Measurements from ENCODE around the gene CARD8.
A peak's percentile ranks its signal among the peaks of the same experiment; 100 is the strongest.

Gene CARD8

GRCh38 chr19:48203794-48204628, 51.7 kb downstream of the CARD8 start:
- DNase-seq, result peak; percentile 75 to 79 (median 78)

DNA sequence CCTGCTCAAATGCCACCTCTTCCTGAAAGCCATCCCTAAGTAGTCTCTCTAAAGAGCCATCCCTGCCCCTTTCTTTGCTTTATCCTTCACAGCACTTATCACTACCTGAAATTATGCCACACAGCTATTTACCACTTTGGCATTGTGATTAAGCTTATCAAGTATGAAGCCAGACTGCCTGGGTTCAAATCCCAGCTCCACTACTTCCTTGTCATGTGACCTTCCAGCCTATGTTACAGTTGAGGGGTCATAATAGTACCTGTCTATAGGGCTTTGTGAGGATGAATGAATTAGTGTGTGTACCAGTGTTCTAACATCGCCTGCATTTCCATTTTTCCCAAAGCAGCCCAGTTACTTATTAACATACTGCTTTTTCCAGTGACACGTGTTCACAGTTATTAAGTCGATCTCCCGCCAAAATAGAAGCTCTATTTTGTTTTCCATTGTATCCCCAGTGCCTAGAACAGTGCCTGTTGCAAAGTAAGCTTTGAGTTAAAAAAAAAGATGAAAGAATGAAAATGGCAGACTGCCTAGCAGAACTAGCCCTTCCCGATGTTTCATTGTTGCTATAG, 52.4 kb downstream of the CARD8 start:
- DNase-seq, result no peak

DNA sequence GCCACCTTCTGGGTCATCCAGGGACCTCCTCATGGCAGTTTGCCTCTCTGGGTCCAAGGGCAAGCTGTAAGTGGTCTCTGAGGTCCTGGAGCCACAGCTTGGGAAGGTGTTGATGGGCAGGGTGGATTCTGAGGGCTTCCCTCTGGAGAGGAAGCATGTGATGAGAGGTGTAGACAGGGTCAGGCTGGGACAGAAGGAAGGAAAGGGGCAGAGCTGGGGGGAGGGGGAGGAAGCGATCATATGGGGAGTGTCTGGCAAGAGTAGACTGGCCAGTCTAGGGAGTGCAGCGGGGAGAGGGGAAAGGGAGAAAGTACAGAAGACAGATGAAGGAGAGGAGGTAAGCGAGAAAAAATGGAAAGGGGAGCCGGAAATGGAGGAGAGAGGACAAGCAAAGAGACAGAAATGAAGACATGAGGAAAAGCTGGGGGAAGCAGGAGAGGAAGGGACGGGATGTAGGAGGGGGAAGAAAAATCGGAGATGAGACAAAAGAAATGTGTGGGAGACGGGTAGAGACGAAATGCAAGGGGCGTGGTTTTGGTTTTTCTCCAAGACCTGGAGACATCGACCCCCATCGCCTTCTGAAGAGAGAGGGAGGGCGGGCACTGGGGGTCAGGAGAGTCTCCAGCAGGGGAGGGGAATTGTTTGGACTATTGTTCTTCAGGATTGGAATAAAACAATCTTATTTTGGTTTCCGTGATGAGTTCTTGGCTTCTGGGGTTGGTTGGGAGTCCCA, 58.6 kb downstream of the CARD8 start:
- no peak for DNase-seq

- no peak for DNase-seq
Measured at GRCh38 chr19:48196321-48196763, 59.4 kb downstream of the CARD8 start.

GRCh38 chr19:48194844-48195830, 60.6 kb downstream of the CARD8 start:
- no peak for DNase-seq

- peak in 1 of 4 experiments; percentile 11 for DNase-seq
Measured at GRCh38 chr19:48194041-48194843, 61.5 kb downstream of the CARD8 start.

DNA sequence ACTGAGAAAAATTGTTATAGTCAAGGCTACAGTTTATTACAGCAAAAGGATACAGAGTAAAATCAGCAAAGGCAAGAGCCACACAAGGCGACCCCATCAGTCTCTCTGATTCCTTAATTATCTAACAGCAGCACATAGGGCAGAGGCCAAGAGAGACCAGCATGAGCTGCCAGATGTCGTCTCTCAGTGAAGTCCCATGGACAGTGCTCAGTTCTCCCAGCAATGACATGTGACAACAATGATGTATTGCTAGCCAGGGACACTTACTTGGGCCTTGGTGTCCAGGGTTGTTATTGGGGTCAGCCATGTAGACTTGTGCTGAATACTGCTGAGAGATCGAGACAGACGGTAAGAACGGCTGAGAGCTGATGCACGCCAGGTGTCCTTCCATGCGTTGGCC, 63.0 kb downstream of the CARD8 start:
- DNase-seq, result no peak

DNA sequence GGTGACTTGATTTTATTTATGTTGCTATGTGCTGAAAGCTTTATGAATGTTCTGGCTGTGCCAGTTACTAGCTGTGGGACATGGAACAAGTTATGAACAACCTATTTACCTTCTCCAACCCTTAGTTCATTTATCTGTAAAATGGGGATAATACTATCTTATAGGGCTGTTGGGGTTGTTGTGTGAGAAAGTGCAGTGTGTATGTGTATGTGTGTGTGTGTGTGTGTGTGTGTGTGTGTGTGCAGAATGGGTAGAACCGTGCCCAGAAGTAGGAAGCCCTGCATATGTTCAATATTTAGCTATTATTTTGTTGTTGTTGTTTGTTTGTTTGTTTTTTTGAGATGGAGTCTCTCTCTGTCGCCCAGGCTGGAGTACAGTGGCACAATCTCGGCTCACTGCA, 64.8 kb downstream of the CARD8 start:
- DNase-seq, result no peak

- peak in 2 of 4 experiments; percentile 14 to 20 for DNase-seq
Measured at GRCh38 chr19:48190288-48190884, 65.3 kb downstream of the CARD8 start.

DNA sequence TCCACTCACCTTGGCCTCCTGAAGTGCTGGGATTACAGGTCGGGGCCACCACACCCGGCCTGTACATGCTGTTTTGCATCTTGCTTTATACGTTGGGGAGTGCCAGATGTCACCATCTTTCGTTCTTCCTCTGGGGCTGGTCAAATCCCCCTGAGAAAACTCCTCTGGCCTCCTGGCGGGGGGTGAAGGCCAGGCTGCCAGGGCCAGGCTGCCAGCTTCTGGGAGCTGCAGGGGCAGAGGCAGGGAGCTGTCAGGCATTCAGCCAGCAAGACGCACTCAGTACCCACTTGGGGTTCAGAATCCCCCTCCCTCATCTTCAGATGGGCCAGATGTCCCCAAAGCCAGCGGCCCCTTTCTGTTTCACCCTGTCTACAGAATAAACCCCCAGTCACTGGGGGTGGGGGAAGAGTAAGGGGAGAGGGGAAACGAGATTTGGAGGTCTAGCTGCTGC, 69.1 kb downstream of the CARD8 start:
- DNase-seq, result no peak

DNA sequence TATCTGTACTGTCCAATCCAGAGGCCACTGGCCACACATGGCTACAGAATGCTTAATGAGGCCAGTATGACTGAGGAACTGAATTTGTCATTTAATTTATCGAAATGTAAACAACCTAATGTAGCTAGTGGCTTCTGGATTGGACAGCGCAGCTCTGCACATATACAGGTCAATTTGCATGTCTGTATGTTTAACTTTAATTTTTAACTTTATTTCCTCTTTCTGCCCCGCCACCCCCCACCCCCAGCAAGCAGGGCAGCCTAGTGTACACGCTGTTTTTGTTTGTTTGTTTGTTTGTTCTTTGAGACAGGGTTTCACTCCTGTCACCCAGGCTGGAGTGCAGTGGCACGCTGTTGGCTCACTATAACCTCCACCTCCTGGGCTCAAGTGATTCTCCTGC, 69.7 kb downstream of the CARD8 start:
- no peak for DNase-seq

DNA sequence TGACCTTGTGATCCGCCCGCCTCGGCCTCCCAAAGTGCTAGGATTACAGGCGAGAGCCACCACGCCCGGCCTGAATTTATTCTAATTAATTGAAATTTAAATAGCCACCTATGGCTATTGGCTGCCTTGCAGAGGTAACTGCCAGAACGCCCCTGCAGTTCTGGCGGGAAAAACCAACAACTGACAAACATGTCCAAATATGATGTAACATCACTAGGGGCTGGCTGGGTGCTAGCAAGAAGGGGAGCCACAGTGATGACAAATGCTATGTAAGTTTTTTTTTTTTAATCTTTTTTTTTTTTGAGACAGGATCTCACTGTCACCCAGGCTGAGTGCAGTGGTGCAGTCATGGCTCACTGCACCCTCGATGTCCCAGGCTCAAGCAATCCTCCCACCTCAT, 72.4 kb downstream of the CARD8 start:
- no peak for DNase-seq

- no peak for DNase-seq
Measured at GRCh38 chr19:48182434-48182833, 73.3 kb downstream of the CARD8 start.

GRCh38 chr19:48181505-48181904, 74.2 kb downstream of the CARD8 start:
- DNase-seq, result no peak

GRCh38 chr19:48176226-48176625, 79.5 kb downstream of the CARD8 start:
- no peak for DNase-seq

DNA sequence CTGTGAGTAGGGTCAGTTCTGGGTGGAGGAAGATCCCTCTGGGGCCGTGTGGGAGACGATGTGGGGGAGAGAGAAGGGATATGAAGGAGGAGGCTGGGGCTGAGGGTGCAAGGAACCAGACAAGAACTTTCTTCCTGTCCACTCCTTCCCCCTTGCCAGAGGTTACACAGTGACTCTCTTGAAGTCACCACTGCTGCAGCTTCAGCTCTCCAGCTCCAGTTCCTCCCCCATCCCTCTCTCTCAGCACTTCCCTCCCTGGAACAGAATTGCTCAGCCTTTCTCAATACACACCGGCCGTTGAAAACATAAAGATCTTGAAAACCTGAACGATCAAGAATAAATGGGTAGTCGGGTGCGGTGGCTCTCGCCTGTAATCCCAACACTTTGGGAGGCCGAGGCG, 80.1 kb downstream of the CARD8 start:
- no peak for DNase-seq

DNA sequence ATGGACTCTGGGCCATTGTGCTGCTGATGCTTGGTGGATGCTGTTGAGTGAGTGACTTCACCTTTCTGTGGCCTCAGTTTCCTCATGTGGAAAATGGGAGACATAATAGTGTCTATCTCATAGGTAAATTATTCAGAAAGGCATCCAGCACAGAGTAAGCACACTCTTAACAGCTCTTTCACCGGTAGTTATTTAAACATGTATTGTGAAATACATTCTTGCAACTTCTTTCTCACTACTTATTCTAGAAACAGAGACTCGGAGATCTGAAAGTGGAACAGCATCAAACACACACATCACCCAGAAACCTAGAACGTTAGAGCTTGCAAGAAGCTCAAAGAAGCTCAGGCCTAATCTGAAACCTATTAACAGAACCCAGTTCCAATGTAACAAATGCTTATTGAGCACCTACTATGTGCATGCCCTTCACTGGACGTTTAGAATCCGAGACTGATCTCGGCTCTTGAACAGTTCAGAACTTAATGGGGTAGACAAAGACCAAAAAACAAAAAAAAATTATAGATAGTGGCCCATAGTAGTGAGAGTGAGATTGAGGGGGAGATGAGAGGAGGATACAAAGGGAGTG, 81.2 kb downstream of the CARD8 start:
- DNase-seq, result no peak

DNA sequence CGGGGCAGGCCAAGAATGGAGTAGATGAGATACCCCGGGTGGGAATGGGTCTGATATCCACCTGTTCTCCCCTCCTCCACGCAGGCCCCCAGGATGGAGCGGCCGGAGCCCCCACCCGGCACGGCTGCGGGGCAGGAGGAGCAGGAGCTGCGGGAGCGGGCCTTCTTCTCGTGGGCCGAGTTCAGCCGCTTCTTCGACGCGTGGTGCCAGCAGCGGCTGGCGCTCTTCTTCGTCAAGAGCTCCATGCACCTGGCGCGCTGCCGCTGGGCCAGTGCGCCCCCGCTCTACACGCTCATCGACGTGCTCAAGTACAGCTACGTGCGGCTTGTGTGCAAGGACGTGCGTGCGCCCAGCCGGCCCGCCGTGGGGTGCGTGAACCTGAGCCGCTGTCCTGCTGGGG, 84.0 kb downstream of the CARD8 start:
- DNase-seq, result no peak

- no peak for DNase-seq
Measured at GRCh38 chr19:48170817-48171347, 84.8 kb downstream of the CARD8 start.

Data from activated CD4-positive, CD25-positive, alpha-beta regulatory T cell (primary cell).